ENCODE results near the gene ISL2.

ISL2 gene

DNA sequence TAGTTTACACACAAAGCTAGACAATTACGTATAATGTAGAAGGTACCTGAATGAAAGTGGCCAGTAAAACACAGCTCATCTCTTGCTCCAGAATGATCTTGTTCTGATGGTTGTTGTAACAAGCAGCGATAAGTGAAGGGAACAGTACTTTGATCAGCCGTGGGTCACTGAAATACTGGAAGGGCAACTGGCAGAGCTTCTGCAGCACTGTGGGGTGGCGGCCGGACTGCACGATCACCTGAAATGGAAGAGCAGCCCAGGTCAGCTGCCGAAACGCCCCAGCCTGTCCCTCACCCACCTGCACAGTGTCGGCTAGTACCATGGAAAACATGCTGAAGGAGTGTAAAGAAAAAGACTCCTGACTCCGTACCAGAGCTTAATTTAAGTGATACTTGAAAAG lies 17.3 kb downstream of the ISL2 start:
- DNase-seq (ENCODE audit: low spot score), result no peak
- no peaks in the 10 kb centered on the region for H3K27me3 ChIP-seq (ENCODE audit: insufficient read depth, poor library complexity, severe bottlenecking)

DNA sequence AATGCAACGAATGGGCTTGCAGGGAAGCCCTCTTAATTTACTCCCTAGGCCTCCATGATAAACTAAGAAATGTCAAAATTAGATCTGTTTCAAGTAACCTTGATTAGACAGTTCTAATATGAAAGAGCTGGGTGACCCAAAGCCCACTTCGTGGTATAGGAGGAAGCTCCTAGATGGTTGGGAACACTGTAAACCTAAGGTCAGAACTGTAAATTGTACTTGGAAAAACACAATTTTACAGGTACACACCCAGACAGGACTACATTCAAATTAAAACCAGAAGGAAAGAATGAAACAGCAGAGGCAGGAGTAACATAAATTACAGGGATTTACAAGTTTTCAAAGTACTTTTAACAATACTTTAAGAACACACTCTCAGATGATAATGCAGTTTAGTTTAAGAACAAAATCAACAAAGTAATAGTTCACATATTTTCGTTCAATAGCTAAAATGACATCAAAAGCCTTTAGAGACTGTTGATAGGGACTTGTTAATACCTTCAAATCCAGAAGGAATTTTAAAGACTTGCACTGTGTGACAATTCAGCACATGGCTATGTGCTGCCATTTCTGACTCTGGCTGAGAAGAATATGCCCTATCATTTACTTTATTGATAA lies 18.4 kb downstream of the ISL2 start:
- Histone ChIP-seq H3K27ac (ENCODE audit: poor library complexity, severe bottlenecking) (no peak overlapping the region), H3K4me1 (ENCODE audit: insufficient read depth, poor library complexity, severe bottlenecking) (no peaks in the 10 kb centered on the region), H3K4me3 (ENCODE audit: severe bottlenecking) (no peak overlapping the region), H3K36me3 (ENCODE audit: low read depth) (no peaks in the 10 kb centered on the region; the same call in 1 of the 2 replicates), H3K27me3 (ENCODE audit: insufficient read depth, poor library complexity, severe bottlenecking) (no peaks in the 10 kb centered on the region), H3K9me3 (ENCODE audit: severe bottlenecking) (no peaks in the 10 kb centered on the region)
- TF ChIP-seq, protein P1, sequence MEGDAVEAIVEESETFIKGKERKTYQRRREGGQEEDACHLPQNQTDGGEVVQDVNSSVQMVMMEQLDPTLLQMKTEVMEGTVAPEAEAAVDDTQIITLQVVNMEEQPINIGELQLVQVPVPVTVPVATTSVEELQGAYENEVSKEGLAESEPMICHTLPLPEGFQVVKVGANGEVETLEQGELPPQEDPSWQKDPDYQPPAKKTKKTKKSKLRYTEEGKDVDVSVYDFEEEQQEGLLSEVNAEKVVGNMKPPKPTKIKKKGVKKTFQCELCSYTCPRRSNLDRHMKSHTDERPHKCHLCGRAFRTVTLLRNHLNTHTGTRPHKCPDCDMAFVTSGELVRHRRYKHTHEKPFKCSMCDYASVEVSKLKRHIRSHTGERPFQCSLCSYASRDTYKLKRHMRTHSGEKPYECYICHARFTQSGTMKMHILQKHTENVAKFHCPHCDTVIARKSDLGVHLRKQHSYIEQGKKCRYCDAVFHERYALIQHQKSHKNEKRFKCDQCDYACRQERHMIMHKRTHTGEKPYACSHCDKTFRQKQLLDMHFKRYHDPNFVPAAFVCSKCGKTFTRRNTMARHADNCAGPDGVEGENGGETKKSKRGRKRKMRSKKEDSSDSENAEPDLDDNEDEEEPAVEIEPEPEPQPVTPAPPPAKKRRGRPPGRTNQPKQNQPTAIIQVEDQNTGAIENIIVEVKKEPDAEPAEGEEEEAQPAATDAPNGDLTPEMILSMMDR (IDR thresholded peaks at IDR 0.05; ENCODE audit: poor library complexity, severe bottlenecking), result no peak
- DNase-seq (ENCODE audit: low spot score) (no peak), ATAC-seq (ENCODE audit: low read depth) (no peak)

More for the DNA sequence above, 17.3 kb downstream of the ISL2 start:
- H3K27ac ChIP-seq (ENCODE audit: poor library complexity, severe bottlenecking), result no peak overlapping the region
- ATAC-seq (ENCODE audit: low read depth), result no peak
- no peaks in the 10 kb centered on the region; the same call in 1 of the 2 replicates for H3K36me3 ChIP-seq (ENCODE audit: low read depth)
- H3K9me3 ChIP-seq (ENCODE audit: severe bottlenecking), result no peaks in the 10 kb centered on the region
- no peak overlapping the region for H3K4me3 ChIP-seq (ENCODE audit: severe bottlenecking)
- TF ChIP-seq, protein P1 (IDR thresholded peaks at IDR 0.05; ENCODE audit: poor library complexity, severe bottlenecking), result no peak
- no peaks in the 10 kb centered on the region for H3K4me1 ChIP-seq (ENCODE audit: insufficient read depth, poor library complexity, severe bottlenecking)

DNA sequence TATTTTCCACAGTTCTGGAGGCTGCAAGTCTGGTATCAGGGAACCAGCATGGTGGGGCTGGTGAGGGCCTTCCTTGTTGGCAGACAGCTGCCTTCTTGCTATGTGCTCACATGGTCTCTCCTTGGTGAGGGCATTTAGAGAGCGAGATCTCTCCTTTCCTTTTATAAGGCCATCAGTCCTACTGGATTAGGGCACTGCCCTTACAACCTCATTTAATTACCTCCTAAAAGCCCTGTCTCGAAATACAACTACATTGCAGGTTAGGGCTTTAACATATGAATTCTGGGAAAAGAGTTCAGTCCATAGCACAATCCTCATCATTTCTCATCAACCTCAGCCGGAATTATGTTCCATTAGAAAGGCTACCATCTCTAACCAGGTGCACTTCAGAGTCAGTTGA lies 21.9 kb downstream of the ISL2 start:
- no peak for ATAC-seq (ENCODE audit: low read depth)

DNA sequence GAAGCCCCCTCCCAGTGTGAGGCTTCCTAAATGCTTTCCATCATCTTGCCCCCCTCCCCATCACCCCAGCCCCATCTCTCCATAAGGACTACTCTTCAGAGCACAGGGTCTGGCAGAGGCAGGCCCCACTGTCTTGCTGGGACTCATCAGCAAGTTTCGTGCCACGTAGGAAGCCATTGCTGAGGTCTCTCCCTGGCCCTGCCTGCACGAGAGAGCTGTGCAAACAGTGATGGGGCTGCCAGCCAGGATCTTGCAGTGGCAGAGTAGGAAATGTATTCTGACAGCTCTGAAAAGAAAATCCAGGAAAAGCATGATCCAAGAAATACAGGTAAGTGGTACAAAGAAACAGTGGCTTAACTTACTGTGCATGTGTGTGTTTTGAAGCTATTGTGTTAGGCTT lies 22.6 kb downstream of the ISL2 start:
- Histone ChIP-seq H3K27ac (ENCODE audit: poor library complexity, severe bottlenecking) (no peak overlapping the region), H3K9me3 (ENCODE audit: severe bottlenecking) (no peaks in the 10 kb centered on the region), H3K4me1 (ENCODE audit: insufficient read depth, poor library complexity, severe bottlenecking) (no peaks in the 10 kb centered on the region), H3K27me3 (ENCODE audit: insufficient read depth, poor library complexity, severe bottlenecking) (no peaks in the 10 kb centered on the region), H3K36me3 (ENCODE audit: low read depth) (no peaks in the 10 kb centered on the region), H3K4me3 (ENCODE audit: severe bottlenecking) (no peak overlapping the region)
- TF ChIP-seq, protein P1 (IDR thresholded peaks at IDR 0.05; ENCODE audit: poor library complexity, severe bottlenecking), result no peak
- DNase-seq (ENCODE audit: low spot score) (no peak), ATAC-seq (ENCODE audit: low read depth) (no peak)

More for the DNA sequence above, 21.9 kb downstream of the ISL2 start:
- Histone ChIP-seq H3K27me3 (ENCODE audit: insufficient read depth, poor library complexity, severe bottlenecking) (no peaks in the 10 kb centered on the region), H3K27ac (ENCODE audit: poor library complexity, severe bottlenecking) (no peak overlapping the region), H3K4me3 (ENCODE audit: severe bottlenecking) (no peak overlapping the region), H3K4me1 (ENCODE audit: insufficient read depth, poor library complexity, severe bottlenecking) (no peaks in the 10 kb centered on the region), H3K36me3 (ENCODE audit: low read depth) (no peaks in the 10 kb centered on the region; the same call in 1 of the 2 replicates), H3K9me3 (ENCODE audit: severe bottlenecking) (no peaks in the 10 kb centered on the region)
- TF ChIP-seq, protein P1 (IDR thresholded peaks at IDR 0.05; ENCODE audit: poor library complexity, severe bottlenecking), result no peak
- no peak for DNase-seq (ENCODE audit: low spot score)

DNA sequence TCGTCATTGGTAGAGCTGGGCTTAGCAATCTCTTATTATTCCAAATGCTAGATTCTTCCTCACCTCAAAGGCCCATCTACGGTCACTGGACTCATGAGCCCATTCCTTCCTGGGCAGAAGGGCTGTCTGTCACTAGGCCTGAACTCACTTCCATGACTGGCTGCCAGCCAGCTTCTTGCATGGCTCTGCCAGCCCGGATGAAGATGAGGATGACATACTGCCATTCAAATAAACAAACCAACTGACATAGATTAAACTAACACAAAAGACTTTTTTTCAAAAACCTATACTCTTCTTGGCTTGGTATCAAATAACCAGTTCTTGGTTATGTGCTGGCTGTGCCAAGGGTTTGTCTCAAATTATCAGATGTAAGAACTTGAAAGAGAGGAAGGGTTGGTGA lies 23.8 kb downstream of the ISL2 start:
- Histone ChIP-seq H3K9me3 (ENCODE audit: severe bottlenecking) (no peaks in the 10 kb centered on the region), H3K4me3 (ENCODE audit: severe bottlenecking) (no peak overlapping the region), H3K4me1 (ENCODE audit: insufficient read depth, poor library complexity, severe bottlenecking) (no peaks in the 10 kb centered on the region), H3K27ac (ENCODE audit: poor library complexity, severe bottlenecking) (no peak overlapping the region), H3K36me3 (ENCODE audit: low read depth) (no peaks in the 10 kb centered on the region), H3K27me3 (ENCODE audit: insufficient read depth, poor library complexity, severe bottlenecking) (no peaks in the 10 kb centered on the region)
- TF ChIP-seq, protein P1 (IDR thresholded peaks at IDR 0.05; ENCODE audit: poor library complexity, severe bottlenecking), result no peak
- no peak for ATAC-seq (ENCODE audit: low read depth)
- no peak for DNase-seq (ENCODE audit: low spot score)

Data from RWPE2 (cell line).